BJ (cell line): ENCODE measurements around the gene ZC3H12A. TPM values are rescaled to one million over a fixed set of nuclear protein-coding genes. Genes with fewer than 3 reads are reported as not detected.

ENCODE experiments used
- CTCF ChIA-PET: fragments of 350-600 bp; formaldehyde crosslinking; extraction: SDS; loops from one replicate; lab custom pipeline; 2021; ENCODE audit warnings: antibody characterized with exemption, inconsistent platforms; lab: Yijun Ruan, JAX
- POLR2A ChIA-PET: fragments of 300-600 bp; sonication (Branson Sonifier 250); formaldehyde crosslinking; extraction: SDS; loops from one replicate; lab custom pipeline; 2021; ENCODE audit warnings: antibody characterized with exemption; lab: Charles Lee
- DNase-seq: peaks from one replicate; pipeline ENCODE4 v3.0.0-alpha.2; 2011; ENCODE audit warnings: low read depth
- H3K27me3 ChIP-seq: 2 replicates; pipeline ENCODE4 v1.6.0; 2011; ENCODE audit warnings: low read length; ENCODE audit not compliant: control insufficient read depth, insufficient read depth
- H3K36me3 ChIP-seq: 2 replicates; pipeline ENCODE4 v1.5.1; 2011; ENCODE audit warnings: low read length; ENCODE audit not compliant: control insufficient read depth, insufficient read depth
- H3K4me3 ChIP-seq: 2 replicates; pipeline ENCODE4 v1.5.1; 2011; ENCODE audit warnings: low read depth, mild to moderate bottlenecking, control low read depth, low read length
- CTCF ChIP-seq: IDR thresholded peaks from 2 replicates; pipeline ENCODE4 v1.5.1; 2011; ENCODE audit warnings: low read depth, mild to moderate bottlenecking, control low read depth, inconsistent platforms, low read length, moderate library complexity; ENCODE audit not compliant: insufficient read depth
- polyA plus RNA-seq: library from polyadenylated mRNA; depleted of rRNA; stranded (reverse); fragments of >200 nt; gene quantifications from 2 replicates; pipeline ENCODE4 v1.2.3, GENCODE V29; 2011

Gene ZC3H12A
- polyA plus RNA-seq, 1 experiment, result 8.9 TPM

- Histone ChIP-seq H3K4me3 (no peak overlapping the region), H3K27me3 (no peaks in the 10 kb centered on the region), H3K36me3 (peaks cover 31% of the 10 kb centered on the region)
- CTCF ChIA-PET, result interaction anchor here (0.6 to 8.4 kb wide), 11 partner anchors 11 to 196 kb away, joined by 3 to 304 read pairs (median 14); partner anchors contain the start of genes MEAF6 and ZC3H12A
- no peak for TF ChIP-seq CTCF
- DNase-seq, result no peak
- POLR2A ChIA-PET, result interaction anchor here (0.6 kb wide), 1 partner anchor 25 kb away, joined by 4 read pairs; no protein-coding TSS in a partner anchor
Measured at GRCh38 chr1:37485902-37486679, 11.7 kb downstream of the ZC3H12A start.

GRCh38 chr1:37486680-37487618 is 12.6 kb downstream of the ZC3H12A start:
- ChIA-PET POLR2A (interaction anchor here (0.6 kb wide), 1 partner anchor 24 kb away, joined by 3 read pairs; no protein-coding TSS in a partner anchor), CTCF (interaction anchor here (0.6 to 8.4 kb wide), 30 partner anchors 11 to 972 kb away, joined by 3 to 304 read pairs (median 5); partner anchors contain the start of genes MEAF6 and ZC3H12A)
- H3K27me3 ChIP-seq, result no peaks in the 10 kb centered on the region
- no peak for DNase-seq
- H3K36me3 ChIP-seq, result peaks cover 26% of the 10 kb centered on the region
- no peak overlapping the region for H3K4me3 ChIP-seq
- TF ChIP-seq CTCF, result peak; percentile 99

- no peak for TF ChIP-seq CTCF
- POLR2A ChIA-PET, result interaction anchor here (0.6 kb wide), 1 partner anchor 25 kb away, joined by 3 read pairs; no protein-coding TSS in a partner anchor
- Histone ChIP-seq H3K27me3 (no peaks in the 10 kb centered on the region), H3K36me3 (peaks cover 19% of the 10 kb centered on the region), H3K4me3 (no peak overlapping the region)
- CTCF ChIA-PET, result interaction anchor here (0.6 to 8.4 kb wide), 25 partner anchors 10 to 973 kb away, joined by 3 to 304 read pairs (median 6); partner anchors contain the start of genes MEAF6 and ZC3H12A
- DNase-seq, result no peak
Measured at GRCh38 chr1:37487619-37487984, 13.2 kb downstream of the ZC3H12A start.

GRCh38 chr1:37493336-37494098 is 19.1 kb downstream of the ZC3H12A start:
- no peak for DNase-seq
- POLR2A ChIA-PET, result no interaction called here
- no peak for TF ChIP-seq CTCF
- Histone ChIP-seq H3K4me3 (no peak overlapping the region), H3K36me3 (peaks cover 5% of the 10 kb centered on the region), H3K27me3 (no peaks in the 10 kb centered on the region)
- CTCF ChIA-PET, result interaction anchor here (2.0 kb wide), 1 partner anchor 21 kb away, joined by 6 read pairs; the partner anchor contains the start of gene MEAF6
